ENCODE measurements around the gene OXGR1.

The OXGR1 gene

DNA sequence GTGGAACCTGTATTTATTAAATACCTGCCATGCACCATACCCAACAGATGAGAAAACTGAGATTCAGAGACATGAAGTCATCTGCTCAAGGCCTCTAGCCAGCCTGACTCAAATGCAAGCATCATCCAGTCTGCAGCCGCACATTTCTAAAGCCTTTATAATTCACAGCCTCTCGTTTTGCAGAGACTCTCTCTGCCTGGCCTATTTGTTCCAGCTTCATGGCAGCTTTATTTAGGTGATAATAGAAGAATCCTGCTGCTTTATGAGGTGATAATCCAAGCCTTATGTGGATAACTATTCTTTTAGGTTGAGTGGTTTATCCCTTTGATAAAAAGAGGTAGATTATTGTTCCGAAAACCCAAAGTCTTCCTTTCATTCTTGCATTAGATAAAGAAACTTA, 58.4 kb downstream of the OXGR1 start:
- ChIA-PET CTCF (no interaction called here), POLR2A (no interaction called here)
- TF ChIP-seq, protein P1, sequence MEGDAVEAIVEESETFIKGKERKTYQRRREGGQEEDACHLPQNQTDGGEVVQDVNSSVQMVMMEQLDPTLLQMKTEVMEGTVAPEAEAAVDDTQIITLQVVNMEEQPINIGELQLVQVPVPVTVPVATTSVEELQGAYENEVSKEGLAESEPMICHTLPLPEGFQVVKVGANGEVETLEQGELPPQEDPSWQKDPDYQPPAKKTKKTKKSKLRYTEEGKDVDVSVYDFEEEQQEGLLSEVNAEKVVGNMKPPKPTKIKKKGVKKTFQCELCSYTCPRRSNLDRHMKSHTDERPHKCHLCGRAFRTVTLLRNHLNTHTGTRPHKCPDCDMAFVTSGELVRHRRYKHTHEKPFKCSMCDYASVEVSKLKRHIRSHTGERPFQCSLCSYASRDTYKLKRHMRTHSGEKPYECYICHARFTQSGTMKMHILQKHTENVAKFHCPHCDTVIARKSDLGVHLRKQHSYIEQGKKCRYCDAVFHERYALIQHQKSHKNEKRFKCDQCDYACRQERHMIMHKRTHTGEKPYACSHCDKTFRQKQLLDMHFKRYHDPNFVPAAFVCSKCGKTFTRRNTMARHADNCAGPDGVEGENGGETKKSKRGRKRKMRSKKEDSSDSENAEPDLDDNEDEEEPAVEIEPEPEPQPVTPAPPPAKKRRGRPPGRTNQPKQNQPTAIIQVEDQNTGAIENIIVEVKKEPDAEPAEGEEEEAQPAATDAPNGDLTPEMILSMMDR (IDR thresholded peaks at IDR 0.05; ENCODE audit: control extremely low read depth, extremely low read depth, low read depth, missing control alignments) = no peak
- DNase-seq (ENCODE audit: extremely low spot score) = no peak

Data from GM10248 (cell line).